SIG-M5 treated with dmso at 0.1 percent for 504 hours (cell line): ENCODE results near the gene CD40LG.

Experiments
- DNase-seq: peaks from one replicate; lab custom pipeline; 2025; ENCODE audit not compliant: unreplicated experiment; lab: John Stamatoyannopoulos, UW

The CD40LG gene

DNA sequence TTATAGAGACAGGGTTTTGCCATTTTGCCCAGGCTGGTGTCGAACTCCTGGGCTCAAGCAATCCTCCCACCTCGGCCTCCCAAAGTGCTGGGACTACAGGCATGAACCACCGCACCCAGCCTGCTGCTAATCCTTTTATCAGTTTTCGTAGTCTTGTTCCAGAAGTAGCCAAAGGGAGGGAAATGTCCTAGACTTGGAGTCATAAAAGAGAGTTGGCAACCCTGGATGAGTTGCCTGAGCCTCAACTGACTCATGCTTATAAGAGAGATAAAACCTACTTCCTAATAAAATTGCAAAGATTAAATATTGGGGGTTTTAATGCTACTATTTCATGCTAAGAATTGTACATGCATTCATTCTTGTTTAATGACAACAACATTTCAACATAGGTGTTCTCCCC is 44.3 kb downstream of the CD40LG start:
- DNase-seq = no peak

DNA sequence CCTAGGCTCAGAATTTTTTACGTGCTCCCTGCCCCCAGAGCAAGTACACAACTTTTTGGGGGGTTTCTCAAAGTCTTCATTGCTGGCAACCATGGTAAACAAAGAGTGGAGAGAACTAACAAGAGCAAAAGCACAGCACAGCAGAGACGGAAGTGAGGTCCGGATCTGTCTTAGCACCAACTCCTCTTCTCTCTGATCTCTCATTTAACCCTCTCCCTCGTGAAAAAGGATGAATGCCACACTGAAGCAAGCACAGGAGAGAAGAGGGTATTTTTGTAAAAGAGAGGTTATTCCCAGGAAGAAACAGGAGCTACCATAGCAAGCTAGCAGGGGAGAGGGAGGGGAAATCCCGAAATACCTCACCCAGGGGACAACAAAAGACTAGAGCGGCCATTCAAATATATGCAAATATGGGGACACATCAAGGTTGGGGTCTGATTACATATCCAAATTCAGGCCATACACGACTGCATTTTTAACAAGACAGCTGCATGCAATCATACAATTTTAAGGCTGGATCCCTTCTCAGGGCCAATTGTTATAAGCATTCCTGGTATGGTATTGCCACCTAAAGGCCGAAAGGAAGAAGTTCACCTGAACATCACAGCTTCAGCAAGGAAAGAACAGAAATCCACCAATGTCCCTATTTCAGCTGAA is 46.6 kb downstream of the CD40LG start:
- peak; percentile 11 for DNase-seq

DNA sequence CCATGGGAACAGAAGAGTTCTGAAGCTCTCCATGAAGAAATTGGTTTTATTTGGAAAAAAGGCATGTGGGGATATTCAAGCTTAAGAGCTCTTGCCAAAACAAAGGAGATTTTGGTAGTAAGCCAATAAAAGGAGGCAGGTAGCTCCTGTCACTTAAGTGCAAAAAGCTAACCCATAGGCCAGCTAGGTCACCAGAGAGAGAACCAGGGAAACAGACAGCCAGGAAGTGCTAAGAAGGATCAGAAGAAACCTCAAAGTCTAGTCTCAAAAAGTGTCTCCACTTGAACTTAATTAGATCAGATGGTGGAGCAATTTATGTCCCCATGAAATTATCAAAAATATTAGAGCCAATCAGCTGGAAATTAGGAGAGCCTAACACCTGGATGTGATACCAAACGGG is 49.2 kb downstream of the CD40LG start:
- DNase-seq = no peak

- DNase-seq = no peak
These were observed 60.4 kb downstream of the CD40LG start for GRCh38 chrX:136708348-136708747.
